GM13976 (cell line): ENCODE measurements around the gene FRYL.
"Not testable (repeated sequence)": the region's sequence is repeated elsewhere in the genome, so short reads cannot be mapped to it uniquely, and the experiment has no call there.

Experiments used
- DNase-seq: peaks from one replicate; pipeline ENCODE4 v3.0.0; 2012; ENCODE audit warnings: low spot score
- in situ Hi-C: fragments of 300-500 bp; cut with MboI; formaldehyde crosslinking; loops from one replicate; pipeline ENCODE4 v1.12.0; 2022; ENCODE audit warnings: low sequenced_read_pairs, mixed read lengths, inconsistent platforms; ENCODE audit not compliant: unreplicated experiment
- TF ChIP-seq, protein P1 (sequence below): IDR thresholded peaks from 2 replicates; pipeline ENCODE4 v1.5.1; 2012; ENCODE audit warnings: borderline replicate concordance, mild to moderate bottlenecking; ENCODE audit not compliant: insufficient read depth; ENCODE audit errors: extremely low read depth, missing control alignments, control extremely low read depth

FRYL gene

DNA sequence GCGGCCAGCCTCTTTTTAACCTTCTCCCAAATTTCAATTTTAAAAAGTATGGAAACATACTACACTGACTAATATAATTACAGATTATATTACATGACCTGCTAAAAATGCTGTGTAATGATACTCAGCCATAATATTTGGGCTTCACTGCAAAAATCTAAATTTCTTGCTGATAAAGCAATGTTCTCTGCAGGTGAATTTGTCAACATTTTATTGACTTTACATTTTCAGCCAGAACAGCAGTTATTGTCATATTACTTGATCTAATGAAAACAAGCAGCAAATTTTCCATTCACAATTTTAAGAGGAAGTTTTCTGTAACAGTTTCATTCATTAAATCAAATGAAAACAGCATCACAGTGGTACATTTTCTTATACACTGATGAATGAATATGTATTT lies 91.1 kb downstream of the FRYL start:
- no peak for DNase-seq
- TF ChIP-seq, protein P1, sequence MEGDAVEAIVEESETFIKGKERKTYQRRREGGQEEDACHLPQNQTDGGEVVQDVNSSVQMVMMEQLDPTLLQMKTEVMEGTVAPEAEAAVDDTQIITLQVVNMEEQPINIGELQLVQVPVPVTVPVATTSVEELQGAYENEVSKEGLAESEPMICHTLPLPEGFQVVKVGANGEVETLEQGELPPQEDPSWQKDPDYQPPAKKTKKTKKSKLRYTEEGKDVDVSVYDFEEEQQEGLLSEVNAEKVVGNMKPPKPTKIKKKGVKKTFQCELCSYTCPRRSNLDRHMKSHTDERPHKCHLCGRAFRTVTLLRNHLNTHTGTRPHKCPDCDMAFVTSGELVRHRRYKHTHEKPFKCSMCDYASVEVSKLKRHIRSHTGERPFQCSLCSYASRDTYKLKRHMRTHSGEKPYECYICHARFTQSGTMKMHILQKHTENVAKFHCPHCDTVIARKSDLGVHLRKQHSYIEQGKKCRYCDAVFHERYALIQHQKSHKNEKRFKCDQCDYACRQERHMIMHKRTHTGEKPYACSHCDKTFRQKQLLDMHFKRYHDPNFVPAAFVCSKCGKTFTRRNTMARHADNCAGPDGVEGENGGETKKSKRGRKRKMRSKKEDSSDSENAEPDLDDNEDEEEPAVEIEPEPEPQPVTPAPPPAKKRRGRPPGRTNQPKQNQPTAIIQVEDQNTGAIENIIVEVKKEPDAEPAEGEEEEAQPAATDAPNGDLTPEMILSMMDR = no peak
- in situ Hi-C loops = no loop called here

DNA sequence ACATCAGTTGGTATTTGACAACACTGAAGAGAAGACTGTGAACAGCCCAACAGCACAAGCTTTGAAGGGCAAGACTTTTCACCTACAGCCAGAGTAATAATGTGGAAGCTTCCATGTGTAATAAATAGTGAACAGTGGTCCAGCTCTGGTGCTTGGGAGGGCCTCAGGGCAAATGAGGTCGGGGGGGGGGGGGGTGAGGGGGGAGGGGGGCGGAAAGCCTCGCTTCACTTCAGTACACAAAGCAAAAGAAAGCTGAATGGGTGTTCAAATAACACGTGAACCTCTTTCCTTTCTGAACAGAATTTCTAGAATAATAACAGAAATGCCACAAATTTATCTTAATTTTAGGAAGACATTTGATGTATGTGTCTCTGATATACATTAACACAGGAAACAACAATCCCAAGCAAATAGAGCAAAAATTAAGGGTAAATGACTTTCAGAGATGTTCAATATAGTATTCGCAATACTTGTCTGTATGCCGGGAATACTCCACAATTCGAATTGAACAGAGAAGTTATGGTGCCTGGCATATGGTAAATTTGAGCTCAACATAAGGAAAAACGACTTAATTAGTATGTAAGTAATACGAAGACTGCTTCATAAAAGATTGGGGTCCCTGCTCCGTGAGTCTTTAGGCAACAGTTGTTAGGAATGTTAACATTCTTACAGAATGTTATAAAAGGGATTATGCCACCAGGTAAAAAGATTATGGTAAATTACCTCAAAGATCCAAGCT lies 92.6 kb downstream of the FRYL start:
- in situ Hi-C loops = no loop called here
- TF ChIP-seq, protein P1 = no peak
- DNase-seq = no peak

DNA sequence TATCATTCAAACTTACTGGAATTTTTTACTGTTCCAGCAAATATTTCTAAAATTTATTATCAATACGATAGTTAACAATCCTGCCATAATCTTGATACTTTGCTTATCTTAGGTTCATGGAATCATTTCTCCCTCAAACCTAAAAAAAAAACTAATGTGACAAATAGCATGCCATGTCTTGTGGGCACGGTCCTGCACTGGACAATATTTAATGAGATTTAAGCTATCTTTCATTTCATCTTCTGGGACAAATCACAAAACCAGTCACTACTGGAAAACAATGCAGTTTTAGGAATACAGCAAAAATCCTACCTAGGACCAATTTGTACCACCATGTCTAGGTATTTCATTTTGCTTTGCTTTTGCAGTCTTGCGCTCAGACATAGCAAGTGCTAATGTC lies 93.7 kb downstream of the FRYL start:
- TF ChIP-seq, protein P1 = no peak
- DNase-seq = no peak
- in situ Hi-C loops = no loop called here

DNA sequence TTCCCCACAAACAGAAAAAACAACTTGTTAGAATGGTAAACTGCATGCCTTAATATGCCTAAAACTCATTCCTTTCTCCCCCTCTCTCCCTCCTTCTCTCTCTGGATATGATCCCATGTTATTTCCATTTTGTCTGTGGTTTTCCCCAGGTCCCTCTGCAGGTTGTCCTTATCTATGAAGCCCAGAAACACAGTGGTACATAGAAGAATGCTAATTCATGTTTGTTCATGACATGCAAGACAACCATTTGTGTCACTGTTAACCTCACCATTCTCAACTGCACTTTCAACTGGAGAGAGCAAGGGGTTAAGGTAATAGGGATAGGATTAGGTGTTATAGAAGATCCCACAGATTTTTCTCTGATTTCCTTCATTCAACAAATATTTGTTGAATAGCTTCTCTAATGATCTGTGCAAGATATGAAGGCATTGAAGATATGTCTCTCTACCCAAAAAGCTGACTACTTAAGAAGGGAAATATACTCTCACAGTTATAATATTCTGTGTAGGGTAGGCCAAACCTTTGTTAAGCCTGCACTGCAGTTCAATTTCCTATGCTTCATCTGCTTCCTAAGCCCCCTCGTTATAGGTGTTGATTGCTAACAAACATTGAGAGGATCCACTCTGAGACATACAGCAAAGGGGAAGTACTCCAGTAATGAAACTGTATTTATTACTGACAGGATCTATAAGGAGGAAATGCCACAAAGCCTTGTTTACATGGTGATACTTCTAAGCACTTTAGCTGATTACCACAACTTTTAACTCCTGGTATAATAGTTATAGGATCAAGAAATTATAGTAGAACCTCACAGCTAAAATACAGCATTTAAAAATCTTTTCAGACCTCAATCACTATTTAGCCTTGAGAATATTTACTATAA lies 96.1 kb downstream of the FRYL start:
- in situ Hi-C loops = no loop called here
- TF ChIP-seq, protein P1 = no peak
- DNase-seq = peak; percentile 23

DNA sequence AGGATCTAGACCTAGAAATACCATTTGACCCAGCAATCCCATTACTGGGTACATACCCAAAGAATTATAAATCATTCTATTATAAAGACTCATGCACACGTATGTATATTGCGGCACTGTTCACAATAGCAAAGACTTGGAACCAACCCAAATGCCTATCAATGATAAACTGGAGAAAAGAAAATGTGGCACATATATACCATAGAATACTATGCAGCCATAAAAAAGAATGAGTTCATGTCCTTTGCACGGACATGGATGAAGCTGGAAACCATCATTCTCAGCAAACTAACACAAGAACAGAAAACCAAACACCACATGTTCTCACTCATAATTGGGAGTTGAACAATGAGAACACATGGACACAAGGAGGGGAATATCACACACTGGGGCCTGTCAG lies 97.2 kb downstream of the FRYL start:
- in situ Hi-C loops, DNase-seq: not testable (repeated sequence)

DNA sequence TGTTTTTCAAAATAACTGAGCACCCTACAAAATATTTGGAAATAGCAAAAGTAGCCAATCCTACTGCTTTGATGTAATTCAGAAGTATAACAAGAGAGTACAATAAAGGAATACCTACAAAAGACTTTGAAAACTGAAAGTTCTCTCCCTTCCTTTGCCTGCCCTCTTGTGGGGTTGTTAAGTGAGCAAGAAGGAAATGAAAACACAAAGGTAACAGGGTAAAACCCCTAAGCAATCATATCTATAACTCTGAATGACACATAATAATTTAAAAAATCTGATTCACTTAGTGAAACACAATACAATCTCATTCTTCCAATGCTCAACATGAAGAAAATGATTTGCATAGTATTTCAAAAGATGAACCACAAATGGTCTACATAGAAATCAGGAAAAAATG lies 98.2 kb downstream of the FRYL start:
- in situ Hi-C loops = no loop called here
- peak; percentile 36 for DNase-seq
- TF ChIP-seq, protein P1 = peak; percentile 36

DNA sequence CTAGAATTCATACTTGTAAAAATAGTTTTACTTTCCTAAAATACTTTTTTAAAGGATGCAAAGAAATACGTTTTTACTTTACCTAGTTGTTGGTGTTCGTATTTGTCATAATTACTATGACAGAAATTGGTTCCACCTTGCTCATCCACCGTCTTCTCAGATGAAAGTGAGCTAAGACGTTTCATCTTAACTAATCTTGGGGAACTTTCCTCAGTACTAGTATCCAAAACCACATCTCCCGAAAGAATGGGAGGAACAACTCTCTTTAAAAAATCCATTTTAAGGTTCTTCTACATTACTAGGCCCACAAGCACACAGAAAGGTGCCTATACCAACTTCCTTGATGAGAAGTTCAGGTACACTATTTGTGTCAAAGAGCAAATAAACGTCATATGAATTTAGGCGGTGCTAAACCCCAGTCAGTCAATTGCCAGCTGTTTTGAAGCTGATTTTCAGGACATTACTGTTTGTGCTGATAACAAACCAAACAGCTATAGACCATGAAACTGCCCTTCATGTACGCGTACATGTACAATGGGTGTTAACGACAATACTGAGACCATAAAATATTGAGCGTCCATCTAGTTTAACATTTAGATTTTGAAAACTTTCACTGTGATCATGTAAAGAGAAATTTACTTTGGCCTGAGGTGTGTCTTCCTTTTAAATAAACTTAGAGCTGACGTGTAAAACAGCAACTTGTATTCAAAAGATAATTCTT lies 99.1 kb downstream of the FRYL start:
- DNase-seq = no peak
- in situ Hi-C loops = no loop called here
- TF ChIP-seq, protein P1 = no peak
